Measurements from ENCODE around the gene PIN4. TPM values are rescaled to one million over a fixed set of nuclear protein-coding genes. Genes with fewer than 3 reads are reported as not detected.

Gene PIN4
- total RNA-seq, 1 donor from 2014 or later, result 7.3 TPM

Other genes starting within 250 kb of the PIN4 start
- gene RTL5, start 49.8 kb upstream of the PIN4 start, total RNA-seq, result 3.1 TPM
- 0.08 TPM for gene ERCC6L, start 57.3 kb downstream of the PIN4 start, total RNA-seq
- 198 TPM for gene RPS4X, start 95.5 kb downstream of the PIN4 start, total RNA-seq
- not detected for gene CITED1, start 124.2 kb downstream of the PIN4 start, total RNA-seq